ENCODE measurements around the gene GNAO1. TPM values are rescaled to one million over a fixed set of nuclear protein-coding genes. Genes with fewer than 3 reads are reported as not detected.

Gene GNAO1
- polyA plus RNA-seq, 1 donor (not counting 4 experiments of a cell fraction or from before 2014, with no cell fraction given): 0.13 TPM

DNA sequence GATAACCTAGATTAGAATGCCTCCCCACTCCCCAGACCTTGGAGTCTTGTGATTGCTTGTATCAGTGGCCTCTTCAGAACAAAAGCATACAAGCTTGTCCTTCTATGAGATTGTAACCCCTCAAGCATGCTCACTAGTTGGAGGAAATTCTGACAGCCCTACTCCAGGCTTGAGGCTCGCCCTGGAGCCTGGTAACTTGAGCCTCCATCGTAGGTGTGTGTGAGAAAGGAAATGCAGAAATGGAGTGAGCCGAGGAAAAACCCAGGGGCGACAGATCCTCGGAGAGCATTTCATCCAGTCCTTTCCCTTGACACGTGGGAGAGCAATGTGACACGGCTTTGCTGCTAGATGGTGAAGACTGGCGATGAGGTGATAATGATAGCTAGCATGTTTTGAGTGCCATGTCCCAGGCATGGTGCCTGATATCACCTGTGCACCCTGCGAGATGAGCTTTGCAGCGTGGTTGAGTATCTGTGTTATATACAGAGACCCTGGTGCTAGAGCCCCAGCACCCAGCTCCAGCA is 31.2 kb downstream of the GNAO1 start:
- FAIRE-seq (no peak), DNase-seq (ENCODE audit: low read depth, low spot score) (no peak)
- no peak overlapping the region for H3K9ac ChIP-seq (ENCODE audit: control insufficient read depth, extremely low read depth, insufficient read depth, low read length)
- H2AFZ ChIP-seq (ENCODE audit: control insufficient read depth, low read length): no peak overlapping the region
- H3K79me2 ChIP-seq (ENCODE audit: control insufficient read depth, insufficient read depth, low read length): no peaks in the 10 kb centered on the region
- H3K4me2 ChIP-seq (ENCODE audit: control insufficient read depth, extremely low read depth, insufficient read depth, low read depth, low read length): no peak overlapping the region
- H3K9me1 ChIP-seq (ENCODE audit: control insufficient read depth, extremely low read depth, insufficient read depth, low read length): no peaks in the 10 kb centered on the region
- peaks cover 6% of the 10 kb centered on the region for H3K27me3 ChIP-seq (ENCODE audit: control insufficient read depth, extremely low read depth, insufficient read depth, low read length)
- dilution Hi-C loops (cut with MboI; ENCODE audit: extremely low pct_ligation_motif_present, low sequenced_read_pairs): no loop called here
- H4K20me1 ChIP-seq (ENCODE audit: control insufficient read depth, extremely low read depth, insufficient read depth, low read length): no peaks in the 10 kb centered on the region
- H3K27ac ChIP-seq (ENCODE audit: control insufficient read depth, insufficient read depth, low read length): no peak overlapping the region
- no peak overlapping the region for H3K4me3 ChIP-seq (ENCODE audit: control insufficient read depth in 2 of 3, extremely low read depth in 1 of 3, insufficient read depth in 2 of 3, low read depth in 1 of 3, low read length in 3 of 3)
- no peaks in the 10 kb centered on the region for H3K9me3 ChIP-seq (ENCODE audit: control insufficient read depth, low read depth, low read length)
- no peaks in the 10 kb centered on the region for H3K36me3 ChIP-seq (ENCODE audit: control insufficient read depth in 2 of 2, extremely low read depth in 1 of 2, insufficient read depth in 2 of 2, low read length in 2 of 2)
- H3K4me1 ChIP-seq (ENCODE audit: control insufficient read depth, extremely low read depth, insufficient read depth, low read length): no peaks in the 10 kb centered on the region
- TF ChIP-seq, protein P1, sequence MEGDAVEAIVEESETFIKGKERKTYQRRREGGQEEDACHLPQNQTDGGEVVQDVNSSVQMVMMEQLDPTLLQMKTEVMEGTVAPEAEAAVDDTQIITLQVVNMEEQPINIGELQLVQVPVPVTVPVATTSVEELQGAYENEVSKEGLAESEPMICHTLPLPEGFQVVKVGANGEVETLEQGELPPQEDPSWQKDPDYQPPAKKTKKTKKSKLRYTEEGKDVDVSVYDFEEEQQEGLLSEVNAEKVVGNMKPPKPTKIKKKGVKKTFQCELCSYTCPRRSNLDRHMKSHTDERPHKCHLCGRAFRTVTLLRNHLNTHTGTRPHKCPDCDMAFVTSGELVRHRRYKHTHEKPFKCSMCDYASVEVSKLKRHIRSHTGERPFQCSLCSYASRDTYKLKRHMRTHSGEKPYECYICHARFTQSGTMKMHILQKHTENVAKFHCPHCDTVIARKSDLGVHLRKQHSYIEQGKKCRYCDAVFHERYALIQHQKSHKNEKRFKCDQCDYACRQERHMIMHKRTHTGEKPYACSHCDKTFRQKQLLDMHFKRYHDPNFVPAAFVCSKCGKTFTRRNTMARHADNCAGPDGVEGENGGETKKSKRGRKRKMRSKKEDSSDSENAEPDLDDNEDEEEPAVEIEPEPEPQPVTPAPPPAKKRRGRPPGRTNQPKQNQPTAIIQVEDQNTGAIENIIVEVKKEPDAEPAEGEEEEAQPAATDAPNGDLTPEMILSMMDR (optimal IDR thresholded peaks at IDR 0.05 in 1 of 3, IDR thresholded peaks at IDR 0.05 in 1 of 3, conservative IDR thresholded peaks at IDR 0.05 in 1 of 3; ENCODE audit: extremely low read depth in 1 of 3, insufficient read depth in 2 of 3, low read length in 3 of 3): no peak
- TF ChIP-seq EZH2 (IDR thresholded peaks at IDR 0.05; ENCODE audit: low read length): no peak

DNA sequence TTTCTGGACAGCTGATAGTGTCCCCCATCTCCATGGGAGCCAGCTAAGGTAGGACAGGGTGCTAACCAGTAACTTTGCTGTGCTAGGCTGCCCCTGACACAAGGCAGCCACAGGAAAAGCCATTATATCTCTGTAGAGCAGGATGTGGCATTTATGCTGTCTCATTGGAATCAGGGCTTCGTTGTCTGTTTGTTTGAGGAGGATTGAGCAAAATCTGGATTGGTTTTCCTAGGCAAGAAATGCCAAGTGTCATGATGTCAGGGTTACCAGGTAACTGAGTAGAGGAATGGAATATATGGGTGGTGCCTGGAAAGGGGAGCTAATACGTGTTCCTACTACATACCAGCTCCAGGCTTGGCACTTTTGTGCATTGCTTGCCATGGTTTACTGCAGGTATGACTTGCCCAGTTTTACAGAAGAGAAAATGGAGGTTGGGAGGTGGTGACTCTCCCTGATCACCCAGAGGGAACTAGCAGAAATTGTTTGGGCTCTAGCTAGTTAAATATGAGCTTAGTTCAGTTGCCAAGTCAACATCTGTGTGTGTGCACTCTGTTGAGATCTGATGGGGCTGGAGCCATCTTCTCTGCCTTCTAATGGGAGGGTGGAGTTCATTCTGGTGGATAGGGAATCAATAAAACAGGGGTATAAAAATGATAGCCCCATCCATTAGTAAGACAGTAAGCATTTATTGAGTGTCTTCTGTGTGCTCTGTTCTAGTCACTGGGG is 33.9 kb downstream of the GNAO1 start:
- no peak overlapping the region for H3K4me2 ChIP-seq (ENCODE audit: control insufficient read depth, extremely low read depth, insufficient read depth, low read depth, low read length)
- no peak overlapping the region for H3K4me3 ChIP-seq (ENCODE audit: control insufficient read depth in 2 of 3, extremely low read depth in 1 of 3, insufficient read depth in 2 of 3, low read depth in 1 of 3, low read length in 3 of 3)
- no peak for DNase-seq (ENCODE audit: low read depth, low spot score)
- H3K27ac ChIP-seq (ENCODE audit: control insufficient read depth, insufficient read depth, low read length): no peak overlapping the region
- TF ChIP-seq, protein P1 (optimal IDR thresholded peaks at IDR 0.05 in 1 of 3, IDR thresholded peaks at IDR 0.05 in 1 of 3, conservative IDR thresholded peaks at IDR 0.05 in 1 of 3; ENCODE audit: extremely low read depth in 1 of 3, insufficient read depth in 2 of 3, low read length in 3 of 3): no peak
- TF ChIP-seq EZH2 (IDR thresholded peaks at IDR 0.05; ENCODE audit: low read length): no peak
- no peak for FAIRE-seq
- H3K36me3 ChIP-seq (ENCODE audit: control insufficient read depth in 2 of 2, extremely low read depth in 1 of 2, insufficient read depth in 2 of 2, low read length in 2 of 2): no peaks in the 10 kb centered on the region
- dilution Hi-C loops (cut with MboI; ENCODE audit: extremely low pct_ligation_motif_present, low sequenced_read_pairs): no loop called here
- H3K9me3 ChIP-seq (ENCODE audit: control insufficient read depth, low read depth, low read length): no peaks in the 10 kb centered on the region
- H4K20me1 ChIP-seq (ENCODE audit: control insufficient read depth, extremely low read depth, insufficient read depth, low read length): no peaks in the 10 kb centered on the region
- H2AFZ ChIP-seq (ENCODE audit: control insufficient read depth, low read length): no peak overlapping the region
- H3K9ac ChIP-seq (ENCODE audit: control insufficient read depth, extremely low read depth, insufficient read depth, low read length): no peak overlapping the region
- no peaks in the 10 kb centered on the region for H3K9me1 ChIP-seq (ENCODE audit: control insufficient read depth, extremely low read depth, insufficient read depth, low read length)
- H3K4me1 ChIP-seq (ENCODE audit: control insufficient read depth, extremely low read depth, insufficient read depth, low read length): no peaks in the 10 kb centered on the region
- H3K79me2 ChIP-seq (ENCODE audit: control insufficient read depth, insufficient read depth, low read length): no peaks in the 10 kb centered on the region
- peaks cover 6% of the 10 kb centered on the region for H3K27me3 ChIP-seq (ENCODE audit: control insufficient read depth, extremely low read depth, insufficient read depth, low read length)

All from keratinocyte (primary cell).